ENCODE data around the gene SLC2A14.
"Not testable (repeated sequence)": the region's sequence is repeated elsewhere in the genome, so short reads cannot be mapped to it uniquely, and the experiment has no call there.

SLC2A14 gene

GRCh38 chr12:7834701-7835100, 38.0 kb downstream of the SLC2A14 start:
- no peak for DNase-seq

- DNase-seq = no peak
Measured at GRCh38 chr12:7833831-7834230, 38.9 kb downstream of the SLC2A14 start.

- not testable (repeated sequence) for DNase-seq
Measured at GRCh38 chr12:7833201-7833600, 39.5 kb downstream of the SLC2A14 start.

GRCh38 chr12:7832059-7832696, 40.5 kb downstream of the SLC2A14 start:
- peak in 1 of 56 donors; percentile 2 for DNase-seq

- not testable (repeated sequence) for DNase-seq
Measured at GRCh38 chr12:7829737-7830136, 43.0 kb downstream of the SLC2A14 start.

GRCh38 chr12:7825754-7826153, 47.0 kb downstream of the SLC2A14 start:
- not testable (repeated sequence) for DNase-seq

- peak in 35 of 56 donors; percentile 0 to 70 (median 12) for DNase-seq
Measured at GRCh38 chr12:7806863-7807487, 65.7 kb downstream of the SLC2A14 start.

GRCh38 chr12:7806319-7806718, 66.4 kb downstream of the SLC2A14 start:
- DNase-seq = not testable (repeated sequence)

GRCh38 chr12:7801460-7801859, 71.3 kb downstream of the SLC2A14 start:
- DNase-seq = no peak

GRCh38 chr12:7798750-7799308, 73.9 kb downstream of the SLC2A14 start:
- DNase-seq = not testable (repeated sequence)

GRCh38 chr12:7797698-7798398, 74.9 kb downstream of the SLC2A14 start:
- DNase-seq = no peak

GRCh38 chr12:7797269-7797668, 75.4 kb downstream of the SLC2A14 start:
- DNase-seq = not testable (repeated sequence)

GRCh38 chr12:7793211-7793610, 79.5 kb downstream of the SLC2A14 start:
- no peak for DNase-seq

- not testable (repeated sequence) for DNase-seq
Measured at GRCh38 chr12:7788884-7789528, 83.7 kb downstream of the SLC2A14 start, which contains the start of gene NANOG. Gene NANOG, plus strand, starts transcription at chr12:7789402. Its CDS starts 213 bp downstream, at chr12:7789615.

GRCh38 chr12:7788294-7788660, 84.4 kb downstream of the SLC2A14 start:
- DNase-seq = no peak

- DNase-seq = no peak
Measured at GRCh38 chr12:7787574-7788293, 85.0 kb downstream of the SLC2A14 start.

- no peak for DNase-seq
Measured at GRCh38 chr12:7784701-7785100, 88.0 kb downstream of the SLC2A14 start.

GRCh38 chr12:7783433-7783832, 89.3 kb downstream of the SLC2A14 start:
- DNase-seq = not testable (repeated sequence)

GRCh38 chr12:7782055-7782454, 90.7 kb downstream of the SLC2A14 start:
- DNase-seq = no peak

GRCh38 chr12:7781274-7781673, 91.4 kb downstream of the SLC2A14 start:
- no peak for DNase-seq

GRCh38 chr12:7769999-7770398, 102.7 kb downstream of the SLC2A14 start:
- DNase-seq = no peak
